ENCODE measurements around the gene NDUFA7.
"Not testable (repeated sequence)": the region's sequence is repeated elsewhere in the genome, so short reads cannot be mapped to it uniquely, and the experiment has no call there.

- TF ChIP-seq, protein P1, sequence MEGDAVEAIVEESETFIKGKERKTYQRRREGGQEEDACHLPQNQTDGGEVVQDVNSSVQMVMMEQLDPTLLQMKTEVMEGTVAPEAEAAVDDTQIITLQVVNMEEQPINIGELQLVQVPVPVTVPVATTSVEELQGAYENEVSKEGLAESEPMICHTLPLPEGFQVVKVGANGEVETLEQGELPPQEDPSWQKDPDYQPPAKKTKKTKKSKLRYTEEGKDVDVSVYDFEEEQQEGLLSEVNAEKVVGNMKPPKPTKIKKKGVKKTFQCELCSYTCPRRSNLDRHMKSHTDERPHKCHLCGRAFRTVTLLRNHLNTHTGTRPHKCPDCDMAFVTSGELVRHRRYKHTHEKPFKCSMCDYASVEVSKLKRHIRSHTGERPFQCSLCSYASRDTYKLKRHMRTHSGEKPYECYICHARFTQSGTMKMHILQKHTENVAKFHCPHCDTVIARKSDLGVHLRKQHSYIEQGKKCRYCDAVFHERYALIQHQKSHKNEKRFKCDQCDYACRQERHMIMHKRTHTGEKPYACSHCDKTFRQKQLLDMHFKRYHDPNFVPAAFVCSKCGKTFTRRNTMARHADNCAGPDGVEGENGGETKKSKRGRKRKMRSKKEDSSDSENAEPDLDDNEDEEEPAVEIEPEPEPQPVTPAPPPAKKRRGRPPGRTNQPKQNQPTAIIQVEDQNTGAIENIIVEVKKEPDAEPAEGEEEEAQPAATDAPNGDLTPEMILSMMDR (tag by site-specific recombination; IDR thresholded peaks at IDR 0.05) = not testable (repeated sequence)
- TF ChIP-seq ZNF274 (IDR thresholded peaks at IDR 0.05; ENCODE audit: low read length); ZNF274 (tag by site-specific recombination; IDR thresholded peaks at IDR 0.05; ENCODE audit: borderline replicate concordance); SCRT1 (tag by site-specific recombination; IDR thresholded peaks at IDR 0.05; ENCODE audit: borderline replicate concordance); ZNF544 (tag by site-specific recombination; IDR thresholded peaks at IDR 0.05); ZSCAN30 (tag by site-specific recombination; IDR thresholded peaks at IDR 0.05); ZBTB11 (tag by site-specific recombination; conservative IDR thresholded peaks at IDR 0.05; ENCODE audit: low read depth); ZNF423 (tag by site-specific recombination; IDR thresholded peaks at IDR 0.05): not testable (repeated sequence)
- TF ChIP-seq, protein P2, sequence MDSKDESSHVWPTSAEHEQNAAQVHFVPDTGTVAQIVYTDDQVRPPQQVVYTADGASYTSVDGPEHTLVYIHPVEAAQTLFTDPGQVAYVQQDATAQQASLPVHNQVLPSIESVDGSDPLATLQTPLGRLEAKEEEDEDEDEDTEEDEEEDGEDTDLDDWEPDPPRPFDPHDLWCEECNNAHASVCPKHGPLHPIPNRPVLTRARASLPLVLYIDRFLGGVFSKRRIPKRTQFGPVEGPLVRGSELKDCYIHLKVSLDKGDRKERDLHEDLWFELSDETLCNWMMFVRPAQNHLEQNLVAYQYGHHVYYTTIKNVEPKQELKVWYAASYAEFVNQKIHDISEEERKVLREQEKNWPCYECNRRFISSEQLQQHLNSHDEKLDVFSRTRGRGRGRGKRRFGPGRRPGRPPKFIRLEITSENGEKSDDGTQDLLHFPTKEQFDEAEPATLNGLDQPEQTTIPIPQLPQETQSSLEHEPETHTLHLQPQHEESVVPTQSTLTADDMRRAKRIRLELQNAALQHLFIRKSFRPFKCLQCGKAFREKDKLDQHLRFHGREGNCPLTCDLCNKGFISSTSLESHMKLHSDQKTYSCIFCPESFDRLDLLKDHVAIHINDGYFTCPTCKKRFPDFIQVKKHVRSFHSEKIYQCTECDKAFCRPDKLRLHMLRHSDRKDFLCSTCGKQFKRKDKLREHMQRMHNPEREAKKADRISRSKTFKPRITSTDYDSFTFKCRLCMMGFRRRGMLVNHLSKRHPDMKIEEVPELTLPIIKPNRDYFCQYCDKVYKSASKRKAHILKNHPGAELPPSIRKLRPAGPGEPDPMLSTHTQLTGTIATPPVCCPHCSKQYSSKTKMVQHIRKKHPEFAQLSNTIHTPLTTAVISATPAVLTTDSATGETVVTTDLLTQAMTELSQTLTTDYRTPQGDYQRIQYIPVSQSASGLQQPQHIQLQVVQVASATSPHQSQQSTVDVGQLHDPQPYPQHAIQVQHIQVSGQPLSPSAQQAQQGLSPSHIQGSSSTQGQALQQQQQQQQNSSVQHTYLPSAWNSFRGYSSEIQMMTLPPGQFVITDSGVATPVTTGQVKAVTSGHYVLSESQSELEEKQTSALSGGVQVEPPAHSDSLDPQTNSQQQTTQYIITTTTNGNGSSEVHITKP (tag by site-specific recombination; IDR thresholded peaks at IDR 0.05) = not testable (repeated sequence)
Measured at GRCh38 chr19:8352845-8353244, 31.7 kb upstream of the NDUFA7 start.
